NCI-H2196 (cell line): Measurements from ENCODE around the gene SMAD5.

ENCODE experiments used
- DNase-seq: peaks from one replicate; lab custom pipeline; 2025; ENCODE audit not compliant: unreplicated experiment; lab: John Stamatoyannopoulos, UW

SMAD5 gene

GRCh38 chr5:136114414-136115125 lies 18.1 kb upstream of the SMAD5 start:
- no peak for DNase-seq

DNA sequence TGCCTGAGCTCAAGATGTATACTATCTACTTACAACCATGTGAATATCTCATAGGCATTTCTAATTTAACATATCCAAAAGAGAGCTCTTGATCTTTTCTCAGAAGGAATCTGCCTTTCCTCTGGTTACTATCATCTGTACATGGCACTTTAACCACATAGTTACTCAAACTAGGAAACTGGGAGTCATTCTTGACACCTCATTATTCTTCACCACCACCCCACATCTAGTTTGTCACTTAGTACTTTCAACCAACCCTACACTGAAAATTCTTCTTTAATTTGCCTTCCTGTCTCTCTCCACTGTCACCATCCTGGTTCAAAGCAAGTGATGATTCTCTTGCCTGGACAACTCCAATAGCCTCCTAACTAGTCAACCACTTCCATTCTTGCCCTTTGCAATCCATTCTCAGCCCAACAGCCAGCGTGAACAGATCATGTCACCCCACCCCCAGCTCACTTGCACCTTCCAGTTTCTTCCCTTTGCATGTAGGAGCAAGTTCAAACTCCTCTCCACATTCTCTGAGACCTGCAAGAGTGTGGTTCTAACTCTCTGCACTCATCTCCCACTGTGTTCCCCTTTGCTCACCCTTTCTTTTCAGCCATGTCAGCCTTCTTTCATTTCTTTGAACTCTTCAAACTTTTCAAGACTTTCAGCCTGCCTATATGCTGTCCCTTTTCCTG lies 17.3 kb upstream of the SMAD5 start:
- no peak for DNase-seq

GRCh38 chr5:136120529-136120928 lies 12.1 kb upstream of the SMAD5 start:
- DNase-seq = no peak

GRCh38 chr5:136123236-136123768 lies 9.3 kb upstream of the SMAD5 start:
- DNase-seq = peak; percentile 81

DNA sequence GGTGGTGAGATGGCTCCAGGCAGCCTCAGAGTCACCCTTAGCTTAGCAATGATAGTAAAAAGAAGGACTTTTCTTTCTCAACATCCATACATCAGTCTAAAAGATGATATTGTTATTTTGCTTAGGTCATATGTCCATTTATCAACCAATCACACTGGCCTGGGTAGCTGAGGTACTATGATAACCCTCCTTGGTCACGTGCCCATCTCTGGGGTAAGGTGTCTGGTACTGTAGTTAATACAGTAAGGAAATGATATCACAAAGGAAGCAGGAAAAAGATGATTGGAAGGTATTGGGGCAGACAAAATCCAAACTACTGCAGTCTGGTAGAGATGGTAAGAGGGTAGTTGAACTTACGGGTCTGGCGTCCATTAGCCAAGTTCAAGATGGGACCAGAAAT lies 5.1 kb upstream of the SMAD5 start:
- no peak for DNase-seq

- no peak for DNase-seq
Observed at GRCh38 chr5:136128481-136128880, 4.2 kb upstream of the SMAD5 start.

- no peak for DNase-seq
Observed at GRCh38 chr5:136129445-136129844, 3.2 kb upstream of the SMAD5 start.

GRCh38 chr5:136130581-136130980 lies 2.1 kb upstream of the SMAD5 start:
- no peak for DNase-seq

DNA sequence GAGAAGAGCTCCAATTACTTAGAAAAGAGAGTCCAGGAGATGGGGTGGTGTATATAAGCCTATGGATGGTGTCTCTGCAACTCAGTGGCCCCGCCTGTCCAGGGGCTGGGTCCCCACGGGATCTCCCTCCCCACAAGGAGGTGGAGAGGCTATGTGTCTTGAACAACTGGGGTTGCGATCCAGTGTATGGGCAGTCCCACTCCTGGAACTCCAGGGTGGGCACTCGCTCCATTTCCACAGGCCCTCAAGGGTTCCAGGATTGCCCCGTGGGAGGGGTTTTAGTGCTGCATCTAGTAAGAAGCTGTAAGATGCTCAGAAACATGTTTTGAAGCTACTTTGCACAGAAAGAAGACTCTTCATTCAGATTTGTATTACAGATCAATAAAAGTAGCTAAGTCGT lies 558 bp upstream of the SMAD5 start:
- no peak for DNase-seq

DNA sequence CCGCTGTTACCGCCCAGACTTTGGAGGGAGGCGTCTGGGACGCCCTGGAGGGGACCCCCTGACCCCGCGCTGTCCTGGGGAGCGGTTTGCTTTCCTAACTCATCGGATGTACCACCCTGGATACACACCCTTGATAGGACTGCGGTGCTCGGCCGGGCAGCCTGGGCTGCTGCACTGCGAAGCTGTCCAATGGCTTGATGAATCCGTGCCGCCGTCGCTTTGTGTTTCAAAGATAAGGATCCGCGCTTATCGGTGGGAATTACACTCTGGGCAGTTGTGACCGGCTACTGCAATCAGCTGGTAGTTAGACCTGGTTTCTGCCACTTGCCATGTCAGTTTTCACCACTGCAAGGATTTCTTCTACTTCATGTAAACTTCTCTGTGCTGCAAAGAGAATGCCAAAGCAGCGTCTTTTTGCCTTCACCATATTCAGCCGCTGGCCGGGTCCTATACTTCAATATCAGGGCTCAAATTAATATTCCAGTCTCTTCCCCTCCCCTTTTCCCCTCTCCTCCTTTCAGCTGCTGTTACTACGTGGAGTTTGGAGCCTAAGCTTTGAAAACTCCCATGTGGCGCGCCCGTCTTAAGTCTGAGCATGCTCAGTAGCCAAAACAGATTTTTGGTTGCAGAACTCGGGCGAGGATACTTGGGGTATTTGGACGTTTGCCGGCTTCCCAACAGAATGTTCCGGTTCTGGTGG lies 727 bp downstream of the SMAD5 start:
- peak; percentile 27 for DNase-seq

DNA sequence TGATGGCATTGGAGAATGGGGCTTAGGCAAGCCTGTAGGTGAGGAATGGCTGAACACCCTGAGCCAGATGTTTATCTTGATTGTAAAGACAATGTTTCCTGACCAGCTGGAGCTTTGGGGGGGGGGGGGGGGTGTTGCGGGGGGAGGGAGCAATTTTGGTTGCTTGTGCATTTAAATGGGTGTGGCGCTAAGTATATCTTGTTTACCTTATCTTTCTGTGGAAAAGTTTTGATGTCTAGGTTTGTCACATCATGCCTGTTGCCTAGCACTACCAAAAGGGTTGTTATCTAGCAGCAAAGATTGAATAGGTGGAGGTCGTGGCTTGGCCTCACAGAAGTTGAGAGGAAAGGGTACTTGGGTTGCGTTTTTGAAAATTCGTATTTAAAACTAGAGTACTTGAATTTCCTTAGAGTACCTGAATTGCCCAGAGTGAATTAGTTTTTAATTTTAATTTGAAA lies 1.3 kb downstream of the SMAD5 start:
- no peak for DNase-seq

DNA sequence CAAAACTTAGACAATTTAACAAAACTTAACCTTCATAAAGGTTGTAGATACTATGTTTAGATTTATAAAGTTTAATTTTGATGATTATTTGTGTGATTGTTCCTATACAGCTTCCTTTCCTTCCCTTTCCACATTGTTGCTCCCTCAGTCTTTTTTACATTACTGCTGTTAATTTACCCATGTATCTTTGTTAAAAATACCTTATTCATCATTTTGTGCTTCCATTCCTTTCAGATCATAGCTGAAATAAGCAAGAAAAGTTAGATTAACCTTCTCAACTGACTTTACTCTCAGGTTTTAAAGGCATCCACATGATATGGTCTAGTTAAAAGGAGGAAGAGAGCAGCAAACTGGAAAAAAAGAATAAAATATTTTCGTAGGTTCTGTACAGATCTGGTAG lies 2.0 kb downstream of the SMAD5 start:
- DNase-seq = no peak

GRCh38 chr5:136135536-136135935 lies 2.9 kb downstream of the SMAD5 start:
- DNase-seq = no peak

DNA sequence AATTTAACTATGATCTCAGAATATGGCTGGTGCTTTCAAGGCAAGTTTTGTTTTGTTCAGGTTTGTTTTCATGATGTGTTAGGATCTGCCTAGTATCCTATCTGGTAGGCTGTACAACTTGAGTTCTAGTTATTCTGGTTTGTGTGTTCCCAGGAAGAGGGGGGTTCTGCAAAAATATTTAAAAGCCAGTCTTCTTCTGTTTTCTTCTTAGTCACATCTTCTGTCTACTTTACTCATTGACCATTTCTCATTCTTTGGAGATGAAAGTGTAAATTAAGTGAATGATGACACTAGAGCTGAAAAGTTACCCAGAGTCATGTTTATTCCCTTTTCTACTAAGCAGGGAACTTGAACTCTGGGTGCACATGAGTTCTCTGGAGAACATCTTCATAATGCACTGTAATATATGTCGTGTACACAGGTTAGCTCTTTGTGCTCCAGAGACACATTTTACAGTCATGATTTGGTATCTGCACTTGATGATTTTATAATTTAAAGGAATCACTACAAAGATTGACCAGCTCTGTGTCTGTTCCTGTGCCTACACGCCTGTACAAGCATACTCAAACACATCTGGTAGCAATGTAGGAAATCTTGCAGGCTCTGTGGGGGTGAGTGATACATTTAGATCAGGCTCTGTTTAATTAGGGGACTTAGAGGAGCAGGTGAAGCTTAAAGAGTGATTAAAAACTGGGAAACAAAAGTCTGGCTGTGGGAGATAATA lies 5.0 kb downstream of the SMAD5 start:
- no peak for DNase-seq

- no peak for DNase-seq
Observed at GRCh38 chr5:136141561-136141960, 8.9 kb downstream of the SMAD5 start.

DNA sequence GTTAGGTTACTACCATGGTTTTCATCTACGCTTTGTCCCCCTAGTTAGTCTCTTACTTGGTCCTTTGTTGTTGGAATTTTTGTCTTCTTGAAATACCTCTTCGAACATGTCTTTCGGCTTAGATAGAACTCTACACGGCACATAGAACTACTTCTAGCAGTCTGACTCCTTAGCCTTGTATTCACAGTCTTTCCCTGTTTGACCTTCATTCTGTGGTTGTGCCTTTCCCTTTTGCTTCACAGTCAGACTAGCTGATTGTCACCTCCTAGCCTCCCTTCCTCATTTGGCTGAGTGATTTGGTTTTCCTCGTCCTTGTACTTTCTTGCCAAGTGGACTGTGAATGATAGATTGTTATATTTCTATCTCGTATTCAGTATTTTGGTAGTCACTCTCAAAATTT lies 10.7 kb downstream of the SMAD5 start:
- no peak for DNase-seq

- DNase-seq = no peak
Observed at GRCh38 chr5:136143763-136144162, 11.1 kb downstream of the SMAD5 start.

DNA sequence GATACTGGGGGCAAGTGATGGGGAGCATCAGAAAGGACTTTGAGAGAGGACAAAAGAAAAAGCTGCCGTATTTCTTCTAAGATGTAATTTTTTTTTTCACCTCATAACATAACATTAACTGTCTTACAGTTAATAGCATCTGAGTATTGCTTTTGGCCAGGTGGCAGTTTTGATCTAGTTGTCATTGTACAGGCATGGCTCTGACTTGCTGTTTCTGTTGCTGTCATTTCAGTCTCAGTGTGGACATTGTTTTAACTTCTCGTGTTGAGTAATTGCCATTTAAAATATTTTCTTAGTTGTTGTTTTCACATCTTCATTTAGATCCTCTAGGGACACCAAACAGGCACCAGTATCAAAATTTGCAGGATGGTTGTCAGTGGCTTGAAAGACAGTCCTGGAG lies 12.4 kb downstream of the SMAD5 start:
- DNase-seq = no peak

GRCh38 chr5:136146201-136146600 lies 13.6 kb downstream of the SMAD5 start:
- no peak for DNase-seq

DNA sequence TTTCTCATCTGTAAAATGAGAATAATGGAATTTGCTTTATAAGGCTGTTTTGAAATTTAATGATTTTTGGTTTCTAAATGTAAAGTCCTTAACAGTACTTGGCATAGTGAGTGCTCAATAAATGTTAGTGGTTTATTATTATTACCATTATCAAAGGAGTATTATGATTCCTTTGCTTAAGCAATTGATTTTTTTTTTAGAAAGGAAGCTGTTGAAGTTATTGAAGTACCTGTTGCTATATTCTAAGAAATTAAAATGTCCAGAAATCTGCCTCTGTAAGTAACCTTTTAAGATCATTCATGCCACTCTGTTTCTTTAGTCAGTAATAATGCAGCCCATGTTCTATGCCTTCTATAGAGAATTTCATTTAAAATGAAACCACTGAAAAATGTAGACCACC lies 15.0 kb downstream of the SMAD5 start:
- no peak for DNase-seq

DNA sequence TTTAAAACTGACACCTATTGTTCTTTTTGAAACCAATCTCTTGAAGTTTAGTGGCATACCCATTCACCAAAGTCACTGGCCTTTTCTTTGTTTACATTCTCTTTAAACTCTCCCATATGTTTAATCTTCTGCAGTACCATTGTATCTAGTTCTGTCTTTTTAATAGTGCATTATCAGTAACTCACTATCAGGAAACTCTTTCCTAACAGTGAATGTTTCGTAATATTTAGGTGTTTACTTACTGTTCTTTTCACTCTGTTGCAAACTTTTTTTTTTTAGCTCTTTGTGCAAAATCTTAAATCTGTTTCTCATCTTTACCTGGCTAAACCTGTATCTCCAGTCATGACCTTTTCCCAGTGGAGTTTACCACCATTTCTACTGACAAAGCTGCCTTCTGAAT lies 17.2 kb downstream of the SMAD5 start:
- no peak for DNase-seq
